Suprapubic skin (tissue), 4 donors: Measurements from ENCODE around the gene CYP46A1. TPM values are rescaled to one million over a fixed set of nuclear protein-coding genes. Genes with fewer than 3 reads are reported as not detected.

Experiments used
- DNase-seq, 2 donors: peaks; one replicate each; pipeline ENCODE4 v3.0.0-alpha.2; 2019; ENCODE audit warnings: low spot score in 2 of 2
- H3K27ac ChIP-seq: fragments of 200-600 bp; sonication (generic); one replicate; pipeline ENCODE4 v1.5.1; 2019
- H3K27me3 ChIP-seq: fragments of 200-600 bp; sonication (generic); one replicate; pipeline ENCODE4 v1.5.1; 2019
- H3K36me3 ChIP-seq: fragments of 200-600 bp; sonication (generic); one replicate; pipeline ENCODE4 v1.5.1; 2019
- H3K4me1 ChIP-seq: fragments of 200-600 bp; sonication (generic); one replicate; pipeline ENCODE4 v1.5.1; 2019
- H3K4me3 ChIP-seq: fragments of 200-600 bp; sonication (generic); one replicate; pipeline ENCODE4 v1.5.1; 2019; ENCODE audit warnings: mild to moderate bottlenecking
- H3K9me3 ChIP-seq: fragments of 200-600 bp; sonication (generic); one replicate; pipeline ENCODE4 v1.5.1; 2019
- CTCF ChIP-seq, 2 donors: fragments of 200-600 bp in 1 of 2; fragments of 450-650 bp in 1 of 2; sonication (generic) in 1 of 2; IDR thresholded peaks; one replicate each; pipeline ENCODE4 v1.5.1; 2016 to 2019; ENCODE audit warnings: antibody characterized with exemption in 2 of 2, mild to moderate bottlenecking in 1 of 2, moderate library complexity in 1 of 2
- EP300 ChIP-seq: sonication (generic); formaldehyde crosslinking; IDR thresholded peaks from one replicate; pipeline ENCODE4 v1.6.1; 2017; ENCODE audit warnings: antibody characterized with exemption
- POLR2A ChIP-seq, 2 donors: fragments of 450-650 bp; IDR thresholded peaks; one replicate each; pipeline ENCODE4 v1.6.1; 2017; ENCODE audit warnings: antibody characterized with exemption in 2 of 2, mild to moderate bottlenecking in 2 of 2, moderate library complexity in 2 of 2
- POLR2AphosphoS5 ChIP-seq, 3 donors: sonication (generic); formaldehyde crosslinking; IDR thresholded peaks; one replicate each; pipeline ENCODE4 v1.6.1; 2017; ENCODE audit warnings: antibody characterized with exemption in 3 of 3
- WGBS: methylation state at CpG from one replicate; pipeline ENCODE4 v1.1.5; 2018; 5-methylcytosine and 5-hydroxymethylcytosine counted together
- total RNA-seq, 4 donors: library from RNA; depleted of rRNA; stranded (reverse); fragments of >200 nt; gene quantifications; one replicate each; pipeline ENCODE4 v1.1.0, GENCODE V29; 2016

The CYP46A1 gene
- total RNA-seq, 4 donors from 2014 or later = 0.47 to 2.0 (median 1.0) TPM; not detected in 1

GRCh38 chr14:99643343-99643742, 40.8 kb upstream of the CYP46A1 start:
- no peak for TF ChIP-seq EP300
- 53% methylated on average over 3 of the region's 6 CpGs for WGBS
- Histone ChIP-seq H3K27me3 (peaks cover 10% of the 10 kb centered on the region), H3K4me1 (peaks cover 17% of the 10 kb centered on the region), H3K36me3 (no peaks in the 10 kb centered on the region), H3K9me3 (no peaks in the 10 kb centered on the region), H3K27ac (no peak overlapping the region), H3K4me3 (no peak overlapping the region)
- no peak for DNase-seq

- 90% methylated on average over 11 of the region's 11 CpGs for WGBS
- H3K27me3 ChIP-seq = peaks cover 10% of the 10 kb centered on the region
- TF ChIP-seq POLR2A (IDR thresholded peaks at IDR 0.05) = no peak
- TF ChIP-seq EP300 = no peak
- TF ChIP-seq POLR2AphosphoS5 (IDR thresholded peaks at IDR 0.05) = no peak
- TF ChIP-seq CTCF (IDR thresholded peaks at IDR 0.05) = no peak
- H3K36me3 ChIP-seq = no peaks in the 10 kb centered on the region
- no peak overlapping the region for H3K4me3 ChIP-seq
- DNase-seq = no peak
- no peak overlapping the region for H3K27ac ChIP-seq
- H3K4me1 ChIP-seq = peaks cover 17% of the 10 kb centered on the region
- no peaks in the 10 kb centered on the region for H3K9me3 ChIP-seq
Observed at GRCh38 chr14:99644035-99644587, 40.0 kb upstream of the CYP46A1 start.

GRCh38 chr14:99644723-99645544, 39.2 kb upstream of the CYP46A1 start, which contains the start of gene HHIPL1:
TSS of gene HHIPL1 (plus strand) at chr14:99645129. CDS start at chr14:99645208, 79 bp downstream.
- no peak for DNase-seq
- H3K4me3 ChIP-seq = peak within 1 kb of the TSS; percentile 64

GRCh38 chr14:99645545-99646505, 38.3 kb upstream of the CYP46A1 start:
- Histone ChIP-seq H3K27ac (no peak overlapping the region), H3K9me3 (no peaks in the 10 kb centered on the region), H3K4me1 (peaks cover 17% of the 10 kb centered on the region), H3K36me3 (no peaks in the 10 kb centered on the region), H3K4me3 (peak overlapping the region; percentile 64), H3K27me3 (peaks cover 10% of the 10 kb centered on the region)
- WGBS = 40% methylated on average over 22 of the region's 32 CpGs
- DNase-seq = no peak
- TF ChIP-seq POLR2A (IDR thresholded peaks at IDR 0.05) (no peak), EP300 (no peak), CTCF (IDR thresholded peaks at IDR 0.05) (no peak), POLR2AphosphoS5 (IDR thresholded peaks at IDR 0.05) (no peak)

More at GRCh38 chr14:99644723-99645544, 39.2 kb upstream of the CYP46A1 start, which contains the start of gene HHIPL1:
- H3K9me3 ChIP-seq = no peaks in the 10 kb centered on the region
- WGBS = 24% methylated on average over 17 of the region's 91 CpGs
- peaks cover 10% of the 10 kb centered on the region for H3K27me3 ChIP-seq
- H3K36me3 ChIP-seq = no peaks in the 10 kb centered on the region
- H3K4me1 ChIP-seq = peaks cover 17% of the 10 kb centered on the region
- H3K27ac ChIP-seq = no peak within 1 kb of the TSS
- TF ChIP-seq POLR2A (IDR thresholded peaks at IDR 0.05) (no peak), CTCF (IDR thresholded peaks at IDR 0.05) (no peak), EP300 (no peak), POLR2AphosphoS5 (IDR thresholded peaks at IDR 0.05) (no peak)

- Histone ChIP-seq H3K27me3 (peaks cover 10% of the 10 kb centered on the region), H3K36me3 (no peaks in the 10 kb centered on the region), H3K27ac (no peak overlapping the region), H3K4me3 (no peak overlapping the region), H3K9me3 (no peaks in the 10 kb centered on the region), H3K4me1 (peaks cover 17% of the 10 kb centered on the region)
- TF ChIP-seq EP300 = no peak
- TF ChIP-seq POLR2AphosphoS5 (IDR thresholded peaks at IDR 0.05) = no peak
- no peak for TF ChIP-seq POLR2A (IDR thresholded peaks at IDR 0.05)
- no peak for TF ChIP-seq CTCF (IDR thresholded peaks at IDR 0.05)
- WGBS = 78% methylated on average over 6 of the region's 7 CpGs
- no peak for DNase-seq
Observed at GRCh38 chr14:99647411-99647810, 36.7 kb upstream of the CYP46A1 start.
